NAMALWA (cell line): ENCODE results near the gene NANS.
"Not testable (repeated sequence)": the region's sequence is repeated elsewhere in the genome, so short reads cannot be mapped to it uniquely, and the experiment has no call there.

Source experiments
- DNase-seq: peaks from one replicate; pipeline ENCODE4 v3.0.0-alpha.2; 2015; ENCODE audit warnings: low spot score

NANS gene, protein sequence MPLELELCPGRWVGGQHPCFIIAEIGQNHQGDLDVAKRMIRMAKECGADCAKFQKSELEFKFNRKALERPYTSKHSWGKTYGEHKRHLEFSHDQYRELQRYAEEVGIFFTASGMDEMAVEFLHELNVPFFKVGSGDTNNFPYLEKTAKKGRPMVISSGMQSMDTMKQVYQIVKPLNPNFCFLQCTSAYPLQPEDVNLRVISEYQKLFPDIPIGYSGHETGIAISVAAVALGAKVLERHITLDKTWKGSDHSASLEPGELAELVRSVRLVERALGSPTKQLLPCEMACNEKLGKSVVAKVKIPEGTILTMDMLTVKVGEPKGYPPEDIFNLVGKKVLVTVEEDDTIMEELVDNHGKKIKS

DNA sequence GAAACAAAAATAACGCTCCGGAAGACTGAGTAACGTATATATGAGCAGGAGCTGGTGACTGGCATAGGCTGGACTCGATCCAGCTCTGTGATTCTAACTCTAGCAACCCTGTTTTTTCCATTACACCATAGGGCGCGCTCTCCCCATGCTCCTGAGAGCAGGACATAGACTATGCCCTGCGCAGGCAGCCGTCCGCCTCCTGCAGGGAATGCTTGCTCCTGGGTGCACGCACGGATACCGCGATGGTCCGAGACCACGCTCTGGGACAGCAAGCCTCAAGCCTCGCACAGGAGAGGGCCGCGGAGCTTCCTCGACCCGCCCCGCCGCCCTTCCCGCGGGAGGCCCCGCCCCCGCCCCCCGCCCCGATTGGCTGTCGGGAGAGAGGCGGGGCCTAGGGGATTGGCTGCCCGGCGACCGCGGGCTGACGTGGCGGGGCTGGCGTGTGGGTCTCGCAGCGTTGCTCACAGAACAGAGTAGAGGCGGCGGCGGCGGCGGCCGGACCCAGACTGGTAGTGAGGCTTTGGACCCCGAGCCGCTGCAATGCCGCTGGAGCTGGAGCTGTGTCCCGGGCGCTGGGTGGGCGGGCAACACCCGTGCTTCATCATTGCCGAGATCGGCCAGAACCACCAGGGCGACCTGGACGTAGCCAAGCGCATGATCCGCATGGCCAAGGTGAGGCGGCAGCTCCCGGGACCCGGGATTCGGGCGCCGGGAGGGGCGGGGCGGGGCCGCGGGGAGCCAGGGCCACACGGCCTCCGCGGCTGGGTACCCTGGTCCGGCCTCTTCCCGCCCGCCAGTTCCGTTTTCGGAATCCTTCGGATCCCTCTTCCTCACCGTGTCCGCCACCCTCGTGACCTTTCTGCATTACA is at the start of gene NANS:
Gene NANS, plus strand, starts transcription at position 464 of the 869 bp plus-strand sequence. Its CDS starts 77 bp downstream, at position 541.
- peak; percentile 94 for DNase-seq

DNA sequence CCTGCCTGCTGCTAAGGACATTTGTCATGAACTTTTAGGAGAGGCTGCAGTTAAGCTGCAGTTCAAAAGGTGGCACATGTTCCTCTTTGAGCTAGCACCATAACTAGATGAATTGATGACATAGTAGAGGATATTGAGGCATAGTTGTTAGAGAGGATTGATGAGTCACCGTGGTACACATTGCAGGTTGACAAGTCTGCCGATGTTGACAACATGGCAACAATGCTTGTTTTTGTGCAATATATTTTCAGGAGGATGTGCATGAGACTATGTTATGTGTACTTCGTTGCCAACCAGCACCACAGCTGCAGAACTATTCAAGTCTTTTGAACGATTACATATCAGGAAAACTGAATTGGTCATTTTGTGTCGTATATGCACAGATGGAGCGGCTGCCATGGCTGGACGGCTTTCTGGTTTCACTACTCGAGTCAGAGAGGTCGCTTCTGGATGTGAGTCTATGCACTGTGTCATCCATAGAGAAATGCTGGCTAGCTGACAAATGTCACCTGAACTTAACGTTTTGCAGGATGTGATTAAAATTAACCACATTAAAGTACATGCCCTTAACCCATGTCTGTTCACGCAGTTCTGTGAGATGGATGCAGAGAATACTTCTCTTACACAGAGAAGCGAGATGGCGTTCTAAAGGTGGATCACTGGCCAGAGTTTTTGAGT is 49.1 kb upstream of the NANS start:
- DNase-seq = no peak

DNA sequence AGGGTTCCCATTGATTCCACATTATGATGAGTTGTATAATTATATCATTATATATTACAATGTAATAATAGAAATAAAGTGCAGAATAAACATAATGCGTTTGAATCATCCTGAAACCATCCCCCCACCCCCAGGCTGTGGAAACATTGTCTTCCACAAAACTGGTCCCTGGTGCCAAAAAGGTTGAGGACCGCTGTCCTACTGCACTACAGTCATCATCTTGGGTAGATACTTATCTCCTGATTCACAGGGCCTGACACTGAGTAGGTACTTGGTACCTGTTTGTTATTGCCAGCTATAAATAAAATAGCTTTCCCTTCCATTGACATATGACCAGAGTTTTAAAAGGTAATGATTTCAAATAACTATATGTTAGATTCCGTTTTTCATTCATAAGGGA is 47.8 kb upstream of the NANS start:
- no peak for DNase-seq

DNA sequence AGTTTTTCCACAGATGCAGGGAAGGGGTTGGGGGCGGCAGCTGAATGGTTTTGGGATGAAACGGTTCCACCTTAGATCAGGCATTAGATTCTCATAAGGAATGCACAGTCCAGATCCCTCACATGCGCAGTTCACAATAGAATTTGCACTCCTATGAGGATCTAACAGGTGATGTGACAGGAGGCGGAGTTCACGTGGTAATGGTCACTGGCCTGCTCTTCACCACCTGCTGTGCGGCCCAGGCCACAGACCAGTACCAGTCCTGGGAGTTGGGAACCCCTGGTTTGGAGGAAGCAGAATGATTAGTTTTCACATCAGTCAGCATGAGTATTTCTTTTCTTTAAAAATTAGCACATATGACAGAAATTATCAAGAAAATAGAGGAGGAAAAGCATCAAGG is 47.1 kb upstream of the NANS start:
- no peak for DNase-seq

DNA sequence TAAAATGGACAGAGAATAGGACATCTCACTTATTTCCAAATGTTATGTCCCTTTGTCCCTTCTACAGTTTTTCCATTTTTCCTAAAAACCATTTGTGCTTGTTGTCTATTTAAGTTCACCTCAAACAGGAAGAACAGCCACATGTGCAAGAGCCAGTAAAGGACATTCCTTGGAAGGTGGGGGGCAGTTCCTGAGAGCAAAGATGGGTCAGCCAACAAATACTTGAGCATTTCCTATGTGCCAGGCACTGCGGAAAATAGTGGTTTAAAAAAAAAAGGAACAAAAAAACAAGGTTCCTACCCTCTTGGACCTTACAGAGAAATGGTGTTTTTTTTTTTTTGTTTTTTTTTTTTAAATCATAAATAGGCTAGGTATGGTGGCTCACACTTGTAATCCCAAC is 46.6 kb upstream of the NANS start:
- DNase-seq = no peak

DNA sequence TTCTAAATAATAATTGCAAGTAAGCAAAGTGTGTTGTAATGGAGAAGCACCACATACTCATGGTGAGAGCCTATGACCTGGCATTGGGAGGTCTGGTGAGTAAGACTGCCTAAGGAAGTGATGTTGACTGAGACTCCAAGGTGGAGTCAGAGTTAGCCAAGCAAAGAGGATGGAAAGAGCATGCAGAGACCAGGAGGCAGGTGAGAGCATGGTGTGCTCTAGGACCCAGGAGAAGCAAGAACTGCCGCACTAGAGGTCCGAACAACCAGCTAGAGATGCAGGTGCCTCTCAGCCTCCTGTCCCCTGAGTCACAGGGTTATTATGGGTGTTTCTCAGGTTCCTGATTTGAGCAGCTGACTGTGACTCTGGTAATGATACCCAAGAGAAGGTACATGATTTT is 46.1 kb upstream of the NANS start:
- peak; percentile 65 for DNase-seq

DNA sequence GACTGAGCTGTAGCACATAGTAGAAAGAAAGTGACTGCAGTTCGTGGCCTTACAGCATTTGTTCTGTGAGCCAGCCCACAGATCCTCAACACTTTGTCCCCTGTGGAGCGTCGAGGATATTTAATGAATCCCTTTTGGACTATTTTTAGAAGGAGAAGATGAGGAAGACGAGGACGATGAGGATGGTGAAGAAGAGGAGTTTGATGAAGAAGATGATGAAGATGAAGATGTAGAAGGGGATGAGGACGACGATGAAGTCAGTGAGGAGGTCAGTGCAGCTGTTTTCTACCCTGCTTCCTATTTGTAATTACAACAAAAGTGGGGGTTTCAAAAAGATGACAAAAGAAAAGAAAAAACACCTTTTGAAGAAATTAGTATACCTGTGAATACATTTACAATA is 45.4 kb upstream of the NANS start:
- no peak for DNase-seq

DNA sequence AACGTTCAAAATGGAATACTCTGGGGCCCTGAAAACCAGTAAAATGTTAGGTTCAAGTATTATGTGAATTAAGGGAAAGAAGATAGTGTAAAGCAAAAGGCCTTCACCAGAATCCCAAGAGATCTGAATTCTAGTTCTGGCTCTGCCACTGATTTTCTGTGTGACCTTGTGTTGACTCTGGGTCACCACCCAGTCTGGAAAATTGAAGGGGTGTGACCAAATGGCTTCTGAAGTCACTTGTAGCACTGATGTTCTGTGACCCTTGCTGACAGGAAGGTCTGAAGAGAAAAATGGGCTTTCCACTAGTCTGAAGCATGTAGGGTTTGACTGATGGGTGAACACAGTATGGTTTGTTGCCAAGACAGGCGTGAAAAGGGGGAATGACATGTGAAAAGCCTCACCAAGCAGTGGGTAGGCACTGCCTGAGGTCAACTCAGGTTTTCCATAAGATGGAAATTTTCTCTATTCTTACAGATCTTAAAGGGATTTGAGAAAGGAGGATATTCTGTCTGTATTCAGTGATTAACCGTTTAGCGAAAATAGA is 40.3 kb upstream of the NANS start:
- DNase-seq = no peak

DNA sequence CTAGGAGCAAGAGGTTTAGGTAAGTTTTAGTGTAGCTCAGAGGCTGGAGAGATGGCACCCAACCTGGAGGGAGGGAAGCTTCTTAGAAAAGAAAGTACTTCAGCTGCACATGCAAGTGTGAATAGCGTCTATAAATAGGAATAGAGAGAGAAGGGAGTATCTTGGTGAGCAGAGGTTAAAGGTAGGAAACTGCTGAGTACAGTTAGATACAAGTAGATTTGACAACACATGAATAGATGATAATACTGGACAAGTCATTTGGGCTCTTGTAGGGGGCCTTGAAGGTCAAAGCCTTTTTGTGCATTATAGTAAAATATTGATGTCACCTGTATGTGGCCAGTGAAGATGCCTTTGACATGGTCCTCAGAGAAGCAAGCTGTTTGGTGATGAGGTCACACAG is 39.2 kb upstream of the NANS start:
- DNase-seq = no peak

DNA sequence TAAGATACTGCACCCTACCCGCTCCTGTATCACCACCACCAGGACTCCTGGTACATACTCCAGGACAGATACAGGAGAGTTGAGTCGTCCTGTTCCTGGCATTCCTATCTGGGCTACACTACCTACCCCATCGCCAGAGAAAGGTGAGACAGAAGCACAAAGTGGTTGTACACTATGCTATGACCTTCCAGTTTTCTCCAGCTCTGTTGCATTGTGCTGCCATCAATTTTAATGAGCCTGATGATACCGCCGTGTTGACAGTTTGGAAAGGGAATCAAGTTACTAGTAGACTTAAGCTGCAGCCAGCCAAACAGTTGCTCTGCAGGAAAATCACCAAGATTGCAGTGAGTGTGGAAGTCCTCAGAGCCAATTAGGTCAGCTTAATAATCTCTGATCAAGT is 38.2 kb upstream of the NANS start:
- no peak for DNase-seq

DNA sequence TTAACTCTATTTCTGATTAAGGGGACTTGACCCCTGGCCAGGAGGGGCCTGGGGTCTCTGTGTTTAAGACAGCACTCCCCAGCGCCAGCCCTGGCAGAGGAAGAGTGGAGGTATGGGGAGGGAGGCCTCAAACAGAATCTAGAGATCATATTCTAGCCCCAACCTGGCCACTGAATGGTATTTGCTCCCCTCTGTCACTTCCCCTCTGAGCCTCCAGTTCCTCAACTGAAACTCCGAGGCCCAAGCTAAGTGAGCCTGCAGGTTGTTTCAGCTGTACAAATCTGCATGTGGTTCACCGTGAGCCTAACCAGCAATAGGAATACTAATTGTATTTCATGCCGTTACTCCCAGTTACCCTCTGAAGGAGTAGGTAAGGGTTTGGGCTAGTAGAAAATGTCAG is 37.4 kb upstream of the NANS start:
- no peak for DNase-seq

DNA sequence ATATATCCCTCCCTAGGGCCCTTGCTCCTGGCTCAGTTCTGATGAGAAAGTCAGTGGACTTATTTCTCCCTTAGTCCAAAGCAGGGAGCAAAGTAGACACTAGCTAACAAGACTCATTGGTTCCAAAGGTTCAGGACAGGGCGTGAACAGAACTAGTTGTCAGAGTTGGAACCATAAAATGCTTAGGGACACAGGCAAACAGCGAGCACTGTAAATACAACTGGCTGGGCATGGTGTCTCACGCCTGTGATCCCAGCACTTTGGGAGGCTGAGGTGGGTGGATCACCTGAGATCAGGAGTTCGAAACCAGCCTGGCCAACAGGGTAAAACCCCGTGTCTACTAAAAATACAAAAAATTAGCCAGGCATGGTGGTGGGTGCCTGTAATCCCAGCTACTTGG is 36.7 kb upstream of the NANS start:
- DNase-seq = not testable (repeated sequence)

DNA sequence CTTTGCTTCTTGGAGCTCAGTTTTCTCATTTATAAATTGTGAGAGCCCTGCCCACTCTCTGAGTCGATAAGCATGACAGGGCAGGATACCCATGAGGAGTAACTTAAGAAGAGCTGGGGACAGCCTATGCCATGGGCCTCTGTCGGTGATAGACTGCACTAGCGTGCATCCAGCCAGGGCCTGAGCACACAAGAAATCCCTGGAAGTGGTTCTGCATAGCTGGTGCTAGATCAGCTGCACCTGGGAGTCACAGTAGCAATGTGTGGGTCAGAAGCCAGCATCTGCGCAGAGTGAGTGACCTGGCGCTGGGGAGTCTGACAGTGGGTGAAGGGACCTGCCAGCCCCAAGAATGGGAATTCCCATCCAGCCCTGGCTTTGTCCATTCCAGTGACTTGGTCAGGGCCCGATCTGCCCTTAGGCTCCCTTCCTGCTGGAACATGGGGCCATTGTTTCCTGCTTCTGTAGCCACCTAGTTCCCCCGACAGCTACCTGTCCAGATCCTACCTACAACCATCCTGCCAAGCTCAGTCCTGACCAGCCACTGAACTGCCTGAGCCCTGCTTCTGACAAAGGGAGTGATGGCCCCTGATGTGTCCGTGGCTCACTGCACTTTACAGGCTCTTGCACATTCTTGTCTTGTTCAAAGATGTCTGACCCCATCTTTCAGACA is 35.9 kb upstream of the NANS start:
- DNase-seq = no peak

DNA sequence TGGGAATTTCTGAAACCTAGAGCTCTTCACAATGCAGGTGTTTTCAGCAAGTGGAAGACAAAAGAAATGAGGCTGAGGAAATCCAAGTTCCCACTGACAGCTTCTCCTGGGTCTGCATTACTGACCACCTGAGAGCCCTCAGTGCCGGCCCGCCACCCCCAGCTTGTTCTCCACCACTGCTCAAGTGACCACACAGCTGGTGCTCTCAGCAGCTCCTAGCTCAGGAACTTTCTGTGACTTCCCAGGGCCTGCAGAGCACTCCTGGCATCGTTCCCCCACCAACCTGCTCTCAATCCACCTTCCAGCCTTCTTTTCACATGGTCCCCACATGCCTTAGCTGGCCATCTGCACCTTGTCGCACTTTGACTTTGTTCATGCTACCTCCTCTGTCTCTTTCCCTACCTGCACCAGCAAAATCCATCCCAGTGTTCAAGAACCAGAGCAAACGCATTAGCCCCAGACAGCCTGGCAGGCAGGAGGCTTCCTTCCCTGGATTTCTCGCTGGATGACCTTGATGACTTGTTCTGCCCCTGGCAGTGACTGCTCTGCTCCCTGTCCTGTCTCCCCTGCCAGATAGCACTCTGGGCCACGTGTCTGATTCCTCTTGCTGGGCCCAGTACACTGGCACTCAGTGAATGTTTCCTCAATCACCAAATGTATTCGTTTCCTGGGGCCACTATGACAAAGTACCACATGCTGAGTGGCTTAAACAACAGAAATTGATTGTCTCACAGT is 35.1 kb upstream of the NANS start:
- no peak for DNase-seq

DNA sequence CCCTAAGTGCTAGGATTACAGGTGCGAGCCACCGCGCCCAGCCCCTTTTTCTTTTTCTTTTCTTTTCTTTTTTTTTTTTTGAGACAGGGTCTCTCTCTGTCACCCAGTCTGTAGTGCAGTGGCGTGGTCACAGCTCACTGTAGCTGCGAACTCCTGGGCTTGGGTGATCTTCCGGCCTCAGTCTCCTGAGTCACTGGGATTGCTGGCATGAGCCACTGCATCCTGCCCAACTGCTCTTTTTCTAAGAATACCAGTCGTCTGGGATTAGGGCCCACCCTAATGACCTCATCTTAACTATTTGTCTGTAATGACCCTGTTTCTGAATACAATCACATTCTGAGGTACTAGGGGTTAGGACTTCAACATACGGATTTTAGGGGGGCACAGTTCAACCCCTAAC is 34.1 kb upstream of the NANS start:
- DNase-seq = no peak

DNA sequence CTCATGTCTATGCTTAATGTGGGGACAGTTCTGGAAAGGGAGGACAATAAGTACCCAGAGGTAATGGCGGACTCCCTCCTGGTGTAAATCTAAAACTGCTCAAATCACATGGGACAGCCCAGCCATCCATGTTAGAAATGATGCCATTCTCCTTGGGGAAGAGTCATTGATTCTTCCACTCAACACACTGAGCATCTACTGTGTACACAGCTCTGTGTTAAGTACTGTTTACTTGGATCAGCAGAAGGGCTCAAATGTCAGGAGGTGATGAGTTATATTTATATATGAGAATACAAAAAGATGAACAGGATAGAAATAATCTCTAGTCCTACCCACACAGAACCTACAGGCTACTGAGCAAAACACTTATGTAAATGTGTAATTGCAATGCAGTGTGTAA is 31.8 kb upstream of the NANS start:
- DNase-seq = no peak

DNA sequence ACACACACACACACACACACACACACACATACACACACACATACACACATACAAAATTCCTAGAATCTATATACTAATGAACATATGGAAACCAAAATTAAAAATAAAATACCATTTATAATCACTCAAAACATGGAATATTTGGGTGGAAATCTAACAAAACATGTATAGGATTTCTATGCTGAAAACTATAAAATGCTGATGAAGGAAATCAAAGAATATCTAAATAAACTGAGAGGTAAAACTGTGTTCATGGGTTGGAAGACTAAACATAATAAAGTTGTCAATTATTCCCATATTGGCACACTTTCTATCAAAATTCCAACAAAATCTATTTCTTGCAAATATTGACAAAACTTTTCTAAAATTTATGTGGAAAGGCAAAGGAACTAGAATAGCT is 25.4 kb upstream of the NANS start:
- DNase-seq = no peak

DNA sequence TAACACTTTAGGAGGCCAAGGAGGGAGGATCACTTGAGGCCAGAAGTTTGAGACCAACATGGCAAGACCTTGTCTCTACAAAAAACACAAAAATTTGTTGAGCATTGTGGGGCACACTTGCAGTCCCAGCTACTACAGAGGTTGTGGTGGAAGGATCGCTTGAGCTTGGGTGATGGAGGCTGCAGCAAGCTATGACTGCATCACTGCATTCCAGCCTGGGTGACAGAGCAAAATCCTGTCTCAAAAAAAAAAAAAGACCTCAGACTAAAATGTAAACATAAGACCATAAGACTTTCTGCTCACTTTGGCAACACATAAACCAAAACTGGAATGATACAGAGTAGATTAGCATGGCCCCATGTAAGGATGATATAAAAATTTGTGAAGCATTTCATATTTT is 24.6 kb upstream of the NANS start:
- no peak for DNase-seq

DNA sequence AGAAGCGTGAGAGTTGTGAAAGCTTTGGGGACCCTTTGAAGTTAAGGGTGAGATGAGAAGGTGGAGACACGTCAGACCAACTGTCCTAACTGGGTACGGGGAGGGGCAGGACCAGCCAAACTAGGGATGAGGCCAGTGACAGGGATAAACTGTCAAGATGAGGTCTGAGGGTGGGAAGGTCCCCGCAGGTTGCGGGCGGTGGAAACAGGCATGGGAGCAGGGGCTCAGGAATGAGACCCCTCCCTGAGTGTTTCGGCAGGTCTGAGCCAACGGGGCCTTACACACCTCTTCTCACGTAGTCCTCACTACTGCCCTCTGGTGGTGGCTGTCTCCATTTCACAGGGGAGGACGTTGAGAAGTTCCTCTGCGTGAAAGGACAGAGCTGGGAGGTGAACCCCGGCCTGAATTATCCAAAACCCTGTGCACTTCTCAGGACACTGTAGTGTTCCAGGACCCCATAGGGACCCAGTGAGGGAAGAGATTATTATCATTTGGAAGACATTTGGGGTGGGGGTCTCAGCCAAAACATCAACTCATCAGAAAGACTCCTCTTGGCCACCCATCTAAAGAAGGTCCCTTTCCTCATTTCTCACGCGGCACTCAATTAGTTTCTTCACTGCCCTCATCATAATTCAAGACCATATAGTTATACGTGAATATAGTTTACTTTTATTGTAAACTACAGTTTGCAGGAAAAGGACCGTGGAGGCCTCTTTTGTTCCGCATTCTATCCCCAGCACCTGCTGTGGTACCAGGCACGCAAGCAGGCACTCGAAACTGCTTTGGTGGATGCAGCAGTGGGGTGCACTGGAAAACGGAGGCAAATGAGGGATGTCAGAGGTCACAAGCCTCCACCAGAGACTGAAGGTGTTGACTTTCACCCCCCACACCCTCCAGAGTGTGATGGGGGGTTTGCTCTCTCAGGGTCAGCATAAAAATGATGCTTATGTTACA is 21.7 kb upstream of the NANS start:
- peak; percentile 94 for DNase-seq

DNA sequence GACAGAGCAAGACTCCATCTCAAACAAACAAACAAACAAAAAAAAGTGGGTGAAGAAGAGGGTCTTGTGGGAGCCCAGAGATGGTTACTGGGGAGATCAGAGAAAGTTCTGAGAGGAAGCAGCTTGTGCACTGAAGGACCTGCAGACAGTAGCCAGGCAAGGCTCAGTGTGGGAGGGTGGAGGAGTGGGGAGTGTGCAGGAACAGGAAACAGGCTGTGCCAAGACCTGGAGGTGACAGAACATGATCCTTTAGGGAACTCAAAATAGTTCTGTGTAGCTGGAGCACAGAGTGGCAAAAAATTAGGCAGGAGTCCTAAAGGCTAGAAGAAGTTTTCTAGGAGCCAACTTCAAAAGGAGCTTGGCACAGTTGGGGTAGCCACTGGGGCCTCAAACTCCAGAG is 19.2 kb upstream of the NANS start:
- DNase-seq = no peak
